ENCODE measurements around the gene CC2D2B.
"Not testable (repeated sequence)": the region's sequence is repeated elsewhere in the genome, so short reads cannot be mapped to it uniquely, and the experiment has no call there.

CC2D2B gene

DNA sequence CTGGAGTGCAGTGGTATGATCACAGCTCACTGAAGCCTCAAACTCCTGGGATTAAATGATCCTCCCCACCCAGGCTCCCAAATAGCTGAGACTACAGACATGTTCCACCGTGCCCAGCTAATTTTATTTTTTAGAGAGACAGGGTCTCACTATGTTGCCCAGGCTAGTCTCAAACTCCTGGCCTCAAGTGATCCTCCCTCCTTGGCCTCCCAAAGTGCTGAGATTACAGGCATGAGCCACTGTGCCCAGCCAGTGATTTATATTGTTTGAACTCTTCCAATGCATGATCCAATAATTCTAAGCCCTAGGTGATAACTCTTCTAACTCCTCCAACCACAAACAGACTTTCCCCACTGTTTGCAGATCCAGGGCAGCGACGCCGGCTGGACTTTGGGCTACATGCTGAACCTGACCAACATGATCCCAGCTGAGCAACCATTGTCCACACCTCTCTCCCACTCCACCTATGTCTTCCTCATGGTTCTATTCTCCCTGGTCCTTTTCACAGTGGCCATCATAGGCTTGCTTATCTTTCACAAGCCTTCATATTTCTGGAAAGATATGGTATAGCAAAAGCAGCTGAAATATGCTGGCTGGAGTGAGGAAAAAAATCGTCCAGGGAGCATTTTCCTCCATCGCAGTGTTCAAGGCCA is 41.8 kb upstream of the CC2D2B start:
- peaks cover 4% of the 10 kb centered on the region for H3K4me1 Mint-ChIP-seq
- TF ChIP-seq, protein P1, sequence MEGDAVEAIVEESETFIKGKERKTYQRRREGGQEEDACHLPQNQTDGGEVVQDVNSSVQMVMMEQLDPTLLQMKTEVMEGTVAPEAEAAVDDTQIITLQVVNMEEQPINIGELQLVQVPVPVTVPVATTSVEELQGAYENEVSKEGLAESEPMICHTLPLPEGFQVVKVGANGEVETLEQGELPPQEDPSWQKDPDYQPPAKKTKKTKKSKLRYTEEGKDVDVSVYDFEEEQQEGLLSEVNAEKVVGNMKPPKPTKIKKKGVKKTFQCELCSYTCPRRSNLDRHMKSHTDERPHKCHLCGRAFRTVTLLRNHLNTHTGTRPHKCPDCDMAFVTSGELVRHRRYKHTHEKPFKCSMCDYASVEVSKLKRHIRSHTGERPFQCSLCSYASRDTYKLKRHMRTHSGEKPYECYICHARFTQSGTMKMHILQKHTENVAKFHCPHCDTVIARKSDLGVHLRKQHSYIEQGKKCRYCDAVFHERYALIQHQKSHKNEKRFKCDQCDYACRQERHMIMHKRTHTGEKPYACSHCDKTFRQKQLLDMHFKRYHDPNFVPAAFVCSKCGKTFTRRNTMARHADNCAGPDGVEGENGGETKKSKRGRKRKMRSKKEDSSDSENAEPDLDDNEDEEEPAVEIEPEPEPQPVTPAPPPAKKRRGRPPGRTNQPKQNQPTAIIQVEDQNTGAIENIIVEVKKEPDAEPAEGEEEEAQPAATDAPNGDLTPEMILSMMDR (IDR thresholded peaks at IDR 0.05; ENCODE audit: unreplicated experiment in 3 of 3), result no peak

DNA sequence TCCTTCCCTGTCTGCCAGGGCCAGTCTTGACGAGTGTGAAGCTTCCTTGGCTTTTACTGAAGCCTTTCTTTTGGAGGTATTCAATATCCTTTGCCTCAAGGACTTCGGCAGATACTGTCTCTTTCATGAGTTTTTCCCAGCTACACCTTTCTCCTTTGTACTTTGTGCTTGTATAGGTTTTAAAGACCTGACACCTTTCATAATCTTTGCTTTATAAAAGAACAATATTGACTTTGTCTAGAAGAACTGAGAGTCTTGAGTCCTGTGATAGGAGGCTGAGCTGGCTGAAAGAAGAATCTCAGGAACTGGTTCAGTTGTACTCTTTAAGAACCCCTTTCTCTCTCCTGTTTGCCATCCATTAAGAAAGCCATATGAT is 41.3 kb upstream of the CC2D2B start:
- Mint-ChIP-seq H3K4me3 (no peak overlapping the region), H3K27ac (no peak overlapping the region), H3K9me3 (no peaks in the 10 kb centered on the region), H3K27me3 (ENCODE audit: low read depth) (no peaks in the 10 kb centered on the region), H3K4me1 (peaks cover under 1% of the 10 kb centered on the region), H3K36me3 (ENCODE audit: low read depth) (peaks cover 5% of the 10 kb centered on the region)
- TF ChIP-seq, protein P1 (IDR thresholded peaks at IDR 0.05; ENCODE audit: unreplicated experiment in 3 of 3), result no peak

More for the DNA sequence above, 41.8 kb upstream of the CC2D2B start:
- H3K36me3 Mint-ChIP-seq (ENCODE audit: low read depth), result peaks cover 4% of the 10 kb centered on the region
- no peaks in the 10 kb centered on the region for H3K9me3 Mint-ChIP-seq
- no peak overlapping the region for H3K27ac Mint-ChIP-seq
- H3K27me3 Mint-ChIP-seq (ENCODE audit: low read depth), result no peaks in the 10 kb centered on the region
- no peak overlapping the region for H3K4me3 Mint-ChIP-seq

DNA sequence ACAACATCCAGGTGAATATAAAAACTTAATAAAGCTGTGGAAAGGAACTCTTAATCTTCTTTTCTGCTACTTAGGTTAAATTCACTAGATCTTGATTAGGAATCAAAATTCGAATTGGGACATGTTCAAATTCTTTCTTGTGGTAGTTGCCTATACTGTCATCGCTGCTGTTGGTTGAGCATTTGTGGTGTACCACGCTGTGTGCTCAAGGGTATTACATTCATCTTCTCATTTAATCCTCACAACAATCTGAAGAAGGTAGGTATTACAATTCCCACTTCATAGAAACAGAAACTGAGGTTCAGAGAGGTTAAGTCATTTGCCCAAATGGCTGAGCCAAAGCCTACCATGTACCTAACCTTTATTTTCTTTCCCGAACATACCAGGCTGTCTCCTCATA is 39.9 kb upstream of the CC2D2B start:
- Mint-ChIP-seq H3K9me3 (no peaks in the 10 kb centered on the region), H3K27ac (no peak overlapping the region), H3K27me3 (ENCODE audit: low read depth) (no peaks in the 10 kb centered on the region), H3K36me3 (ENCODE audit: low read depth) (peaks cover 18% of the 10 kb centered on the region), H3K4me1 (no peaks in the 10 kb centered on the region), H3K4me3 (no peak overlapping the region)
- TF ChIP-seq, protein P1 (IDR thresholded peaks at IDR 0.05; ENCODE audit: unreplicated experiment in 3 of 3), result no peak

DNA sequence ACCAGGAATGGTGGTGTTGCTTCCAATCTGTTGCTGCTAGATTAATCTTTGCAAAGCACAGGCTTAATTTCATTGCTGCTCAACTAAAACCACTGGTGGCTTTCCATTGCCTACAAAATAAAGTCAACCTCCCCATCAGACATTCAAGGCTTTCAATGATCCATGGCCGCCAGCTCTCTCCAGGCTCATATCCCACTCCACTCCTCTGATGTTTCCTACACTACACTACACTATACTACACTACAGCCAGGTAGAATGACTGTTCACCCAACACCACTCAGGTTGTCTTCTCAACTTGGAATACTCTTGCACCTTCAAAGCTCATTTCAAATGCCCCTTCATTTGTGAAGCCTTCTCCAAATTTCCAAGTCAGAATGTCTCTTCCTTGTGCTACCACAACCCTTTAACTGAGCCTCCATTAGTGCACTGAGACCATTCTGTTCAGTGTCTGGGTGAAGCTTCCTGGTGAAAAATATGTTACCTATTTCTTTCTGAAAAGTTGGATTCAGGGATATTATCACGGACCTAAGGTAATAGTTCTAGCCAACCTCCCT is 35.5 kb upstream of the CC2D2B start:
- Mint-ChIP-seq H3K27me3 (ENCODE audit: low read depth) (no peaks in the 10 kb centered on the region), H3K36me3 (ENCODE audit: low read depth) (peaks cover 52% of the 10 kb centered on the region), H3K9me3 (peaks cover 7% of the 10 kb centered on the region), H3K27ac (no peak overlapping the region), H3K4me1 (no peaks in the 10 kb centered on the region), H3K4me3 (no peak overlapping the region)
- TF ChIP-seq, protein P1 (IDR thresholded peaks at IDR 0.05; ENCODE audit: unreplicated experiment in 3 of 3), result no peak

DNA sequence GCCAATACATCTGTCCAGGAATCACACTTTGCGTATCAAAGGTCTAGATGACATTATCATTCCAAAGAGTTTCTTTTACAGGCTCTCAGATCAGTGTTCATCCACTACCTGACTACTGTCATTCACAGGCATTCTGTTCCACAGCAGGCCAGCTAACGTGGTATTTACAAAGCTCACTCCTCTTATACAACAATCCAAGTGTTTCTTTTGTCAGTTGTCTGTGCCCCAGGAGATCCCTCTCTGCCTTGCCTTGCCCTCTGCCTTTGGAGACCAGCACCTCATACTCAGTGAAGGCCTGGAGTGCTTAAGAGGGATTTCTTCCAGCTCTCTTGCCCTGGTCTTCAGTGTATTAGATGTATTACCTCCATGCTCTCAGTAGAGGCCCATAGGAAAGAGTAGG is 34.6 kb upstream of the CC2D2B start:
- H3K36me3 Mint-ChIP-seq (ENCODE audit: low read depth), result peaks cover 52% of the 10 kb centered on the region
- TF ChIP-seq, protein P1 (IDR thresholded peaks at IDR 0.05; ENCODE audit: unreplicated experiment in 3 of 3), result no peak

DNA sequence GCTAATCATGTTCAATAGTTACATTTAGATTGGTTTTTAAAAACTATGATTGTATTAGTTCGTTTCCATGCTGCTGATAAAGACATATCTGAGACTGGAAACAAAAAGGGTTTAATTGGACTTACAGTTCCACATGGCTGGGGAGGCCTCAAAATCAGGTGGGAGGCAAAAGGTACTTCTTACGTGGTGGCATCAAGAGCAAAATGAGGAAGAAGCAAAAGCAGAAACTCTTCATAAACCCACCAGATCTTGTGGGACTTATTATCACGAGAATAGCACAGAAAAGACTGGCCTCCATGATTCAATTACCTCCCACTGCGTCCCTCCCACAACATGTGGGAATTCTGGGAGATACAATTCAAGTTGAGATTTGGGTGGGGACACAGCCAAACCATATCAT is 34.1 kb upstream of the CC2D2B start:
- Mint-ChIP-seq H3K27ac (no peak overlapping the region), H3K4me1 (no peaks in the 10 kb centered on the region), H3K36me3 (ENCODE audit: low read depth) (peaks cover 52% of the 10 kb centered on the region), H3K9me3 (peaks cover 7% of the 10 kb centered on the region), H3K27me3 (ENCODE audit: low read depth) (no peaks in the 10 kb centered on the region), H3K4me3 (no peak overlapping the region)
- TF ChIP-seq, protein P1 (IDR thresholded peaks at IDR 0.05; ENCODE audit: unreplicated experiment in 3 of 3), result no peak

More for the DNA sequence above, 34.6 kb upstream of the CC2D2B start:
- H3K27ac Mint-ChIP-seq, result no peak overlapping the region
- no peaks in the 10 kb centered on the region for H3K4me1 Mint-ChIP-seq
- H3K27me3 Mint-ChIP-seq (ENCODE audit: low read depth), result no peaks in the 10 kb centered on the region
- no peak overlapping the region for H3K4me3 Mint-ChIP-seq
- peaks cover 7% of the 10 kb centered on the region for H3K9me3 Mint-ChIP-seq

DNA sequence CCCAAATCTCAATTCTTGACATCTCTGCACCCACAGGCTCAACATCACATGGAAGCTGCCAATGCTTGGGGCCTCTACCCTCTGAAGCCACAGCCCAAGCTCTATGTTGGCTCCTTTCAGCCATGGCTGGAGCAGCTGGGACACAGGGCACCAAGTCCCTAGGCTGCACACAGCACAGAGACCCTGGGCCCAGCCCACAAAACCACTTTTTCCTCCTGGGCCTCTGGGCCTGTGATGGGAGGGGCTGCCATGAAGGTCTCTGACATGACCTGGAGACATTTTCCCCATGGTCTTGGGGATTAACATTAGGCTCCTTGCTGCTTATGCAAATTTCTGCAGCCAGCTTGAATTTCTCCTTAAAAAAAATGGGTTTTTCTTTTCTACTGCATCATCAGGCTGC is 33.0 kb upstream of the CC2D2B start:
- not testable (repeated sequence) for H3K4me3 Mint-ChIP-seq; H3K9me3 Mint-ChIP-seq; H3K27ac Mint-ChIP-seq; H3K4me1 Mint-ChIP-seq; H3K27me3 Mint-ChIP-seq (ENCODE audit: low read depth)
- H3K36me3 Mint-ChIP-seq (ENCODE audit: low read depth), result peaks cover 52% of the 10 kb centered on the region
